ENCODE measurements around the gene TLK1.
A peak's percentile ranks its signal among the peaks of the same experiment; 100 is the strongest.
"Not testable (repeated sequence)": the region's sequence is repeated elsewhere in the genome, so short reads cannot be mapped to it uniquely, and the experiment has no call there.

Gene TLK1

GRCh38 chr2:171167352-171167997 is 6.8 kb upstream of the TLK1 start:
- DNase-seq: no peak

DNA sequence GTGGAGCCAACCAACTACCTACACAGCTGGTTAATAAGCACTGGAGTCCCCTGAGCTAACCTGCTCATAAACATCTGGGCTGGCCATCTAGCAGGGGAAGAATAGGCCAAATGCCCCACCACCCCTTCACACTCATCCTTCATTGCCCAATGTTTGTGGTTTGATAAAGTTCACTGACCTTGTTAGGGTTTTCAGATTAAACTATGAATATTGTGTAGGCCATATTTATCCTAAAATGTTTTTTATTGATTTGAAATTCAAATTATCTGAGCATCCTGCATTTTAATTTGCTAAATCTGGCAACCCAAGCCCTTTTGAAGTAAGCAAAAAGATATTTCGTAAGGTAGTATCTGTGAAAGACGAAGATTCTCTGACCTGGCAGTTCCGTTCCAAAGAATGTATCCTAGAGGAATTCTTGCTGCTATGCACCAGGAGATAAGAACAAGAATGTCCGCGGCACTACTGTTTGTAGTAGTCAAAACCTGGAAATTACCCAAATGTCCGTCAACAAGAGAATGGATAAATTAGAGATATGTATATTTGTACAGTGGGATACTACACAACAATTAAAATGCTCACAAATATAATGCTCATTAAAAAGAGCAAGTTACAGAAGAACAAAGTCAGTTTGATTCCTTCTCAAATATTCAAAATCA is 5.8 kb upstream of the TLK1 start:
- no peak for DNase-seq

- DNase-seq: no peak
Observed at GRCh38 chr2:171165967-171166327, 5.3 kb upstream of the TLK1 start.

DNA sequence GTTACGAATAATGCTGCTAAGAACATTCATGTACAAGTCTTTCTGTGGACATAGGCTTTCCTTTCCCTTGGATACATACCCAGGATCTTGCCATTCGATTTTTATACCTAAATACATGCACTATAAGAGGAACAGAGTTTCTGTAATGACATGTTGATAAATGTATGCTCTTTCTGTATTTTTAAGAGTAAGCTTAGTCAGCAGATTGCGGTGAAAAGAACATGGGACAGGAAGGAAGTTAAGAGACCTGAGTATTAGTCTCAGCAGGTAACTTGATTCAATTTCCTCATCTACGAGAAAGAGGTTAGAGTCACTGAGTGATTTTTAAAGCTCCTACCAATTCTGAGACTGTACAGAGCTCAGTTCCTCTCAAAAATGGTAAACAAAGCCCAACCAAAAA is 2.6 kb upstream of the TLK1 start:
- no peak for DNase-seq

DNA sequence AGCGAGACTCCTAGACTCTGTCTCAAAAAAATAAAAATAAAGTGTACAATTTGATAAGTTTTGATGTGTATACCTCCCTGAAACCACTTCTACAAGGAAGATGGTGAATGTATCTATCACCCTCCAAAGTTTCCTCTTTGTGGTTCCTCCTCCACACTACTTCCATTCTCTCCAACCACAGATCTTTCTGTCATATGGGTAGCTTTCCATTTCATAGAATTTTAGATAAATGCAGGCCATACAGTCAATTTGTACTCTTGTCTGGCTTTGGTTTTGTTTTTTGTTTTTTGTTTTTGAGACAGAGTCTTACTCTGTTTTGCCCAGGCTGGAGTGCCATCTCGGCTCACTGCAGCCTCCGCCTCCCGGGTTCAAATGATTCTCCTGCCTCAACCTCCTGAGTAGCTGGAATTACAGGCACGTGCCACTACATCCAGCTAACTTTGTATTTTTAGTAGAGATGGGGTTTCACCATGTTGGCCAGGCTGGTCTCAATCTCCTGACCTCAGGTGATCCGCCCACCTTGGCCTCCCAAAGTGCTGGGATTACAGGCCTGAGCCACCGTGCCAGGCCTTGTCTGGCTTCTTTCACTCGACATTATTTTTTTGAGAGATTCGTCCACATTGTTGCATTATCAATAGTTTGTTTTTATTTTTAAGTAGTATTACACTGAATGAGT is 2.0 kb upstream of the TLK1 start:
- not testable (repeated sequence) for DNase-seq

DNA sequence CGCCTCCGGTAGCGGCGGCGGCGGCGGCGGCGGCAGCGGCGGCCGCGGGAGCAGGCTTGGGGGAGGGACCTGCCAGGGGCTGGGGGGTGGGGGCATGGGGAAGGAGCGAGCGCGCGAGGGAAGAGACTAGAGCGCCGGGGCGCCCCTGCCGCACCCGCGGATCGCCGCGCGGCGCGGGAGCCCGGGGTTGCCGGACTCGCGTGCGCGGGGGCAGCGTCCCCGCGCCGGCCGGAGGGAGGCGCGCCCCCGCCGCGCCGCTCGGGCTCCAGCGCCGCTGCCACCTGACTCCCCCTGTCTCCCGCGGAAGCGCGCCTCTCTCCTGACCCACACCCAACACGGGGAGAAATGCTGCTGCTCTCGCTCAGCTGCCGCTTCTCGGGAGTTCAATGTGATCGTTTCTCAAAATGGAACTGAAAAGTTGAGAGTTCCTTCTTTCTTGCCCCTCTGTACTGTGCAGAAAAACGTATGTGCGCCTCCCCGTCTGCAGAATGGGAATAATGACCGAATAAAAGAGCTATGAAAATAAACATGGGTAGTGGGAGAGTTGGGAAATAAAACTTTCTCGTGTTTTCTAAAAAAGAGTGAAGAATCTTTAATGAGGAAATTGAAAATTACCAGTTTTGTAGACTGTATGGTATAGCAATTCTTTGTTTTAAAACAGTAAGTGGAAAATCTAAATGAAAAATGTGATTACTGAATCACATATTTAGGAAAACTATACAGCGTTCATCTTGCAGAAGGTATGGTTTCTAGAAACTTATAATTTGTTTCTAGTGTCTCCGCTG is 455 bp upstream of the TLK1 start:
- DNase-seq: peak; percentile 74

GRCh38 chr2:171159372-171160118 is 1.1 kb downstream of the TLK1 start:
- DNase-seq: peak; percentile 51

- no peak for DNase-seq
Observed at GRCh38 chr2:171158790-171159371, 1.8 kb downstream of the TLK1 start.

DNA sequence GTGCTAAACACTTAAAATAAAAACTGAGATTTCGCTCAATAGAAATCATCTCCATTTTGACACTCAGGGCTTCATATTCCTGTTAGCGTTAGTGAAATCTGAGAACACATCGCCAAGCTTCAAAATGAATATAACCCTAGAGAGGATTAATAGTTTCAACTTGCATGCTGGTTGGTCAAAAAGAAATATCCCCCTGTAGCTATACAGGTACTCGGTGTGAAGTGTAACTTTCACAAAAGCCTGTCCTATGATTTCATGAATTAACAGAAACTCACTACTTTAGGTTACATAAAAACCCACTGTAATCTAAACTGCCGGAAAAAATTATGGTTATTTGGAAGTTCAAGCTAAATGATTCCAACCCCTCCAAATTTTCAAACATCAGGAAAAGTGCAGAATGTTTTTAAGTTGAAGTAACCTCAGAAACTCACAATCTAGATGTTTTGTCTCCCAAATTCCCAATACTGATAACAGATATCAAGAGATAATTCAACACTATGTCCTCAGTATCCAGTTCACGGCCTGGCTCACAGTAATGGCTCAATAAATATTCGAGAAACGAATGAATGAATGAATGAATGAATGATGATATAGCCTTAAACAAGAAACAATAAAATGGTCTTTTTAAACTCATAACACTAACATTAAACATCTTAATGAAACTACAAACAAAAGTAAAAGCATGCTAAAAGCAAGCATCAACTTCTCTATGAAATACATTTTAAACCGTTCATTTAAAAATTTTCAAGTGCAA is 2.5 kb downstream of the TLK1 start:
- DNase-seq: no peak

GRCh38 chr2:171157109-171157500 is 3.6 kb downstream of the TLK1 start:
- DNase-seq: no peak

DNA sequence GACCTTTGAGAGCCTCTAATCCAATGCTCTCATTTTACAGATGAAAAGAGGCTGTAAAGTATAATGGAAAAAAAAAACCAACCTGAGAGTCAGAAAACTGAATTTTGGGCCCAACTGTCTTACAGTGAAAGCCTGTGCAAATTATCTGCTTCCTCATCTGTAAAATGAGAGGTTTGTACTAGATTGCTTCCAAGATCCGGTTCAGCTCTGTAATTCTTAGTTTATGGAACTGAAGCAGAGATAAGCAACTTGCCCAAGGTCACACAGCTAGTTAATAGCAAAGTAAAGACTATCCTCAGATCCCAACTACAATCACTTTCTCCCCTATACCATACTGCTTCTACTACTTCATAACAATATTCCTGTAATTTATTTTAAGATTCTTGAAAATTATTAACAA is 6.3 kb downstream of the TLK1 start:
- DNase-seq: no peak

GRCh38 chr2:171150694-171151285 is 9.9 kb downstream of the TLK1 start:
- DNase-seq: no peak

DNA sequence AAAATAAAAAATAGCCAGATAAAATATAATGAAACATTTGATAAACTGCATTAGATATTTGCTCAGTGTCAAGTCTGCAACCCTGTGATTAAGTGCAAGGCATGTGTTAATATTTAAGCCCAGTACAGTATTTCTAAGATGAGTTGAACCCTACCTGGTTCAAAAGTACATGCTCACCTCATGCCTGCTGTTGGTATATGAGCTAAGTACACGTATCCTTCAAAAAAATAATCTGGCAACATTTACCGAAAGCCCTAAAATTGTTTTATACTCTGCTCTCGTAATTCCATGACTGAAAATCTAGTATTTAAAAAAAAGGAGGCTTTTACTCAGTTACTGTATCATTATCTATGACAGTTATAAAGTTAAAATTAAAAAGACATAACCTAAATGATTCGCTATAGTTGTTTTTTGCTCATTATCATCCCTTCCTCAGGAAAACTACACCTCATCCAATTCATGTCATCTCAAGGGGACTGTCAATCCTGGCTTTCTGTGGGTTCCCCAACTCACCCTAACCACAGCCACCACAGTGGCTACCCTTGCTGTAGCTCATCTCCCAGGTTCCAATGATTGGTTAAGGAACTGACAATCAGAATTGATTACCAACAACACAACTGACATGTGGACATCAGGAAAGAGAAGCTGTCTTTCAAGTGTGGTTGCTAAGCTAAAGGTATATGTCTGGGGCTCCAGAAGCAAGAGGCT is 10.6 kb downstream of the TLK1 start:
- DNase-seq: no peak

DNA sequence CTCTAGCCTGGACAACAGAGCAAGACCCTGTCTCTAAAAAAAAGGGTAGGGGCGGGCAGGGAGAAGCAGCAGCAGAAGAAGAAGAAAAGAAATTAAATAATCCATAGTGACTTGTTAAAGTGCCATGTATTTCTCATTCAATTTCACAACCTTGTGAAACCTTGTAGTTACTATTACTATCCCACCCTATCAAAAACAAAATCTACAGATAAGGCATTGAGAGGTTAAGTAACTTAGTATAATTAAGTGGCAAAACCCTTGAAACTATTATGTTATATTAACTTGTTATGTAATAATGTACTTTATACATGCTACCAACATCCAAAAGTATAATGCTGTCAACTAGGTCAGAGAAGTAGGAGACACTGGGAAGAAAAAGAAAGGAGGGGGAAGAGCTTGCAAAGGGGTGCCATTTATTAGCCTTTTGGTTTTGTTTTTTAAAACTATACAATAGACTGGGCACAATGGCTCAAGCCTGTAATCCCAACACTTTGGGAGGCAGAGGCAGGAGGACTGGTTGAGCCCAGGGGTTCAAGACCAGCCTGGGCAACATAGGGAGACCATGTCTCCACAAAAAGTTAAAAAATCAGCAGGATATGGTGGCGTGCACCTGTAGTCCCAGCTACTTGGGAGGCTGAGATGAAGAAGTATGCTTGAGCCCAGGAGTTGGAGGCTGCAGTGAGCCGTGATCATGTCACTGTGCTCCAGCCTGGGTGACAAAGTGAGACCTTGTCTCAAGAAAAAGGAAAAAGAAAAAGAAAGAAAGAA is 11.3 kb downstream of the TLK1 start:
- DNase-seq: no peak

GRCh38 chr2:171147081-171147480 is 13.6 kb downstream of the TLK1 start:
- DNase-seq: no peak

- no peak for DNase-seq
Observed at GRCh38 chr2:171146633-171147032, 14.1 kb downstream of the TLK1 start.

DNA sequence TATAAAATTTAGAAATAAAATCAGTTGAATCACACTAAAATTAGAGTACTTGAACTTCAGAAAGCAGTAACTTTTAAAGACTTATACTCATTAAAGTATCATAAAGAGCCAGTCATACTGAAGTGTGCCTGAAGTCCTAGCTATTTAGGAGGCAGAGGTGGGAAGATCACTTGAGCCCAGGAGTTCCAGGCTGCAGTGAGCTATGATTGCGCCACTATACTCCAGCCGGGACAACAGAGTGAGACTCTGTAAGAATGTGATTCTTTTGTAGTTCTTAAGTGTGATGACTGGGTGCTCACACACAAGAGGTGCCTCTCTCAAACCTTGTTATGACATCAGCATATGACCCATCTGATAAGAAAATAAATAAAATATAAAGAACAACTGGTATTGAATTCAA is 14.6 kb downstream of the TLK1 start:
- no peak for DNase-seq

DNA sequence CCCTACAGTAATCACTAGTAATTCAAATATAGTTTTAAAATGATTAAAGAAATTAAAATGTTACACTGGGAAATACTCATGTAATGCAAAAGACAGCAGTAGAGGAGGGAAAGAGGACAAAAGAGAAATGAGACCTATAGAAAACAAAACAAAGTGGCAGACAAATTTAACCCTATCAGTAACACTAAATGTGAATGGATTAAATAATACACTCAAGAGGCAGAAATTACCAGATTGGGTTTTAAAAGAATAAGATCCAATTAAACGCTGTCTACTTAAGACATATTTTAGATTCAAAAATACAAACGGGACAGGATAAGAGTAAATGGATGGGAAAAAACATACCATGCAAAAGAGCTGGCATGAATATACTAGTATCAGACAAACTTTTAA is 17.0 kb downstream of the TLK1 start:
- DNase-seq: no peak

DNA sequence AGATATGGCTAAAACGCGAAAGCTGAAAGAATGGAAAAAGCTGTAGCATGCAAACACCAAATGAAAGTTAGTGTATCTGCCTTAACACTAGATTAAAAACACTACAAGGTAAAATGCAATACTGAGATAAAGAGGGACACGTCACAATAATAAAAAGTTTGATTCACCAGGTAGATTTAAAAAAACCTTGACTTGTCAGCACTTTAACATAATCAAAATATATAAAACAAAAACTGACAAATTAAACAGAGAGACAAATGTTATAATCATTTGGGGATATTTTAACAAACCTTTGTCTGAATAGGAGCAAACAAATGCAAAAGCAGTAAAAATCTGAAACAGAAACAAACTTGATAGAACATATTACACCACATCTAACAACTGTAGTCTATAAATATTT is 18.3 kb downstream of the TLK1 start:
- DNase-seq: no peak

GRCh38 chr2:171141320-171141719 is 19.4 kb downstream of the TLK1 start:
- no peak for DNase-seq

All from CD4-positive, alpha-beta T cell treated with Interleukin-15 for 1 hour (primary cell).